PC-9 (cell line): ENCODE data around the gene LMNB1. TPM values are rescaled to one million over a fixed set of nuclear protein-coding genes. Genes with fewer than 3 reads are reported as not detected.

Experiments
- BruUV-seq: library from RNA; stranded (reverse); fragments of 400-500 nt; replicated peaks from 2 replicates; lab custom pipeline; 2021; lab: Mats Ljungman, UMichigan
- CTCF ChIA-PET: fragments of 300-600 bp; sonication (Branson Sonifier 250); formaldehyde crosslinking; loops from one replicate; lab custom pipeline; 2022; ENCODE audit warnings: antibody characterized with exemption; lab: Charles Lee
- POLR2A ChIA-PET: fragments of 300-600 bp; sonication (Branson Sonifier 250); formaldehyde crosslinking; loops from one replicate; lab custom pipeline; 2022; ENCODE audit warnings: antibody characterized with exemption; ENCODE audit not compliant: unreplicated experiment; lab: Charles Lee
- DNase-seq, 2 experiments: peaks; one replicate each; pipeline versions ENCODE4 v3.0.0 to v3.0.0-alpha.2; 2015 to 2022; ENCODE audit warnings: mixed read lengths in 1 of 2
- H2AFZ ChIP-seq: fragments of 200-600 bp; sonication (generic); 2 replicates; pipeline ENCODE4 v1.8.1; 2017; ENCODE audit warnings: antibody characterized with exemption
- H3F3A ChIP-seq: fragments of 200-600 bp; sonication (generic); 2 replicates; pipeline ENCODE4 v1.8.1; 2017; ENCODE audit warnings: antibody characterized with exemption, mild to moderate bottlenecking, low read depth; ENCODE audit not compliant: insufficient read depth
- H3K27ac ChIP-seq: fragments of 200-600 bp; sonication (generic); 2 replicates; pipeline ENCODE4 v1.6.1; 2016; ENCODE audit warnings: mixed run types
- H3K27me3 ChIP-seq: fragments of 200-600 bp; sonication (generic); 2 replicates; pipeline ENCODE4 v1.6.1; 2016; ENCODE audit warnings: low read depth, mixed run types; ENCODE audit not compliant: insufficient read depth
- H3K36me3 ChIP-seq: fragments of 200-600 bp; sonication (generic); 2 replicates; pipeline ENCODE4 v1.6.1; 2016; ENCODE audit warnings: low read depth, mixed run types
- H3K4me1 ChIP-seq: fragments of 200-600 bp; sonication (generic); replicated peaks from 2 replicates; pipeline ENCODE4 v1.6.1; 2016; ENCODE audit warnings: mixed run types; ENCODE audit not compliant: insufficient read depth
- H3K4me2 ChIP-seq: fragments of 200-600 bp; sonication (generic); 2 replicates; pipeline ENCODE4 v1.6.1; 2017; ENCODE audit warnings: mixed run types
- H3K4me3 ChIP-seq: fragments of 200-600 bp; sonication (generic); 2 replicates; pipeline ENCODE4 v1.6.1; 2016; ENCODE audit warnings: mixed run types
- H3K79me2 ChIP-seq: fragments of 200-600 bp; sonication (generic); 2 replicates; pipeline ENCODE4 v1.6.1; 2017; ENCODE audit warnings: low read depth, mixed run types
- H3K9me2 ChIP-seq: fragments of 200-600 bp; sonication (generic); 2 replicates; pipeline ENCODE4 v1.8.1; 2017; ENCODE audit warnings: mild to moderate bottlenecking; ENCODE audit not compliant: insufficient read depth
- H3K9me3 ChIP-seq: fragments of 200-600 bp; sonication (generic); 2 replicates; pipeline ENCODE4 v1.8.1; 2016; ENCODE audit warnings: low read depth; ENCODE audit not compliant: insufficient read depth
- H4K20me1 ChIP-seq: fragments of 200-600 bp; sonication (generic); 2 replicates; pipeline ENCODE4 v1.8.1; 2017; ENCODE audit not compliant: insufficient read depth
- CTCF ChIP-seq: fragments of 200-600 bp; sonication (generic); conservative IDR thresholded peaks from 2 replicates; pipeline ENCODE4 v1.6.1; 2017; ENCODE audit warnings: mixed run types, antibody characterized with exemption, mild to moderate bottlenecking, moderate library complexity
- EZH2 ChIP-seq: fragments of 200-600 bp; sonication (generic); IDR thresholded peaks from 2 replicates; pipeline ENCODE4 v1.8.0; 2017; ENCODE audit warnings: antibody characterized with exemption, low read depth
- intact Hi-C: fragments of 100-400 bp; cut with micrococcal nuclease; formaldehyde crosslinking; loops from one replicate; pipeline ENCODE4 v1.10.0; 2022; ENCODE audit not compliant: unreplicated experiment
- total RNA-seq: library from RNA; stranded (reverse); gene quantifications from 2 replicates; pipeline ENCODE4 v1.2.3, GENCODE V29; 2021

Gene LMNB1
- total RNA-seq, 1 experiment from 2014 or later = 117 TPM

DNA sequence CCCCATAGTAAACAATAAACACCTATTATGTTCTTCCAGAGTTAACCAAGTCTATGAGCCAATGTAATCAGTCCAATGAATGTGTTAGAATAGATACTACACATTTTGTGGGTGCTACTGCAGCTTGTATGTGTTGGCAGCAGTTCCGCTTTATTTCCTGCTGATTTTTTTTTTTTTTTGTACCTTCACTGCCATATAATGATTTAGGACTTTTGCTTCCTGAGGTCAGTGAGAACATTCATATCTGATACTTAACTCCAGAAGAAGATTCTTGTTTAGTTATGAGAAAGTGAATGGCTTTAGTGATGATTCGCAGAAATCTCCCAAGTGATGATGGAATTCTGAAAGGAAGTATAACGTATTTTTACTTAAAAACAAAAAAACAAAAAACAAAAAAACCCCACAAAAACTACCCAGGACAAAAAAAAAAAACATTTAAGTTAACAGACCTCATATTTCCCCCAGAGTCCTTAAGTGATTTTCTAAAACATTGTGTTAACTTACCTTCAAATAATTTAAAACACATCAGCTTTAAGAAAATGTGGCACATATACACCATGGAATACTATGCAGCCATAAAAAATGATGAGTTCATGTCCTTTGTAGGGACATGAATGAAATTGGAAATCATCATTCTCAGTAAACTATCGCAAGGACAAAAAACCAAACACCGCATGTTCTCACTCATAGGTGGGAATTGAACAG is 24.7 kb upstream of the LMNB1 start:
- no peak for DNase-seq
- no peaks in the 10 kb centered on the region for H3K9me2 ChIP-seq
- POLR2A ChIA-PET = no interaction called here
- no TSS peak for BruUV-seq
- no peak overlapping the region for H2AFZ ChIP-seq
- no peak for TF ChIP-seq CTCF
- TF ChIP-seq EZH2 = no peak
- H3K27ac ChIP-seq = no peak overlapping the region
- no peak overlapping the region for H3K4me3 ChIP-seq
- no peak overlapping the region for H3K4me2 ChIP-seq
- no peaks in the 10 kb centered on the region for H3K36me3 ChIP-seq
- H3K4me1 ChIP-seq = peaks cover 8% of the 10 kb centered on the region
- H3F3A ChIP-seq = 0 out of 2 replicates have a peak, but pooled peaks cover under 1% of the 10 kb centered on the region
- CTCF ChIA-PET = no interaction called here
- H3K9me3 ChIP-seq = no peaks in the 10 kb centered on the region
- H4K20me1 ChIP-seq = no peaks in the 10 kb centered on the region
- intact Hi-C loops = no loop called here
- H3K27me3 ChIP-seq = 0 out of 2 replicates have a peak, but pooled peaks cover 5% of the 10 kb centered on the region
- no peaks in the 10 kb centered on the region for H3K79me2 ChIP-seq

DNA sequence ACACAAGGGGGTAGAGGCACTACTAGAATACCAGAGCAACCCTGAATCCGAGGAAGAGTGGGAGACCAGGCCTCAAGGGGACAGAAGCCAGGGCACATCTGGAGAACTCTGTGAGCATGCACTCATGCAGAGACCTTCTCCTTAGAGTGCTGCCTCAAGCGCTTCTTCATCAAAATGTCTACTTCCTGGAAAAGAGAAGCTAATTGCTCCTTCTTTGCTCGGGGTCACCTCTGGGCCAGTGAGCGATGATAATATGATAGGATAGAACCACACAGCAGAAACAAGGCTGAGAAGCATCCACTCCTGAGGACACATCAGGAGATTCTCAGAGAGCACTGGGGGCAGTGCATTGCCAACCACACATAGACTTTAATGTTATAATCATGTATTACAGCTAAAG is 23.7 kb upstream of the LMNB1 start:
- no peaks in the 10 kb centered on the region for H3K79me2 ChIP-seq
- H3F3A ChIP-seq = 0 out of 2 replicates have a peak, but pooled peaks cover 4% of the 10 kb centered on the region
- no peak overlapping the region for H3K27ac ChIP-seq
- no peaks in the 10 kb centered on the region for H4K20me1 ChIP-seq
- H3K4me1 ChIP-seq = peaks cover 3% of the 10 kb centered on the region
- H3K9me3 ChIP-seq = no peaks in the 10 kb centered on the region
- H3K9me2 ChIP-seq = no peaks in the 10 kb centered on the region
- POLR2A ChIA-PET = no interaction called here
- no peak overlapping the region for H3K4me2 ChIP-seq
- H3K27me3 ChIP-seq = 0 out of 2 replicates have a peak, but pooled peaks cover 5% of the 10 kb centered on the region
- no peaks in the 10 kb centered on the region for H3K36me3 ChIP-seq
- H3K4me3 ChIP-seq = no peak overlapping the region
- CTCF ChIA-PET = interaction anchor here (0.6 kb wide), 1 partner anchor 79 kb away, joined by 3 read pairs; no protein-coding TSS in a partner anchor
- BruUV-seq = no TSS peak
- H2AFZ ChIP-seq = no peak overlapping the region
- TF ChIP-seq EZH2 (no peak), CTCF (no peak)
- intact Hi-C loops = no loop called here
- DNase-seq = no peak

GRCh38 chr5:126754609-126755008 is 22.3 kb upstream of the LMNB1 start:
- H3K27me3 ChIP-seq = 0 out of 2 replicates have a peak, but pooled peaks cover 5% of the 10 kb centered on the region

More at GRCh38 chr5:126754609-126755008, 22.3 kb upstream of the LMNB1 start:
- H3K9me2 ChIP-seq = no peaks in the 10 kb centered on the region
- no peak for TF ChIP-seq CTCF
- no peak for TF ChIP-seq EZH2
- ChIA-PET CTCF (no interaction called here), POLR2A (no interaction called here)
- BruUV-seq = no TSS peak
- H3K79me2 ChIP-seq = no peaks in the 10 kb centered on the region
- H3K4me3 ChIP-seq = no peak overlapping the region
- no peaks in the 10 kb centered on the region for H4K20me1 ChIP-seq
- no peak for DNase-seq
- H3F3A ChIP-seq = 0 out of 2 replicates have a peak, but pooled peaks cover 4% of the 10 kb centered on the region
- intact Hi-C loops = no loop called here
- no peaks in the 10 kb centered on the region for H3K4me1 ChIP-seq
- no peaks in the 10 kb centered on the region for H3K9me3 ChIP-seq
- H3K4me2 ChIP-seq = no peak overlapping the region
- no peak overlapping the region for H2AFZ ChIP-seq
- no peaks in the 10 kb centered on the region for H3K36me3 ChIP-seq
- H3K27ac ChIP-seq = no peak overlapping the region
